Occipital lobe (tissue), 2 donors: ENCODE data around the gene PGF. TPM values are rescaled to one million over a fixed set of nuclear protein-coding genes. Genes with fewer than 3 reads are reported as not detected.
"Not testable (repeated sequence)": the region's sequence is repeated elsewhere in the genome, so short reads cannot be mapped to it uniquely, and the experiment has no call there.

ENCODE experiments used
- DNase-seq: peaks from one replicate; lab custom pipeline; 2025; lab: John Stamatoyannopoulos, UW
- total RNA-seq: library from RNA; depleted of rRNA; stranded (reverse); fragments of >200 nt; gene quantifications from one replicate; pipeline ENCODE4 v1.2.3, GENCODE V29; 2014

Gene PGF
- 2.0 TPM for total RNA-seq

DNA sequence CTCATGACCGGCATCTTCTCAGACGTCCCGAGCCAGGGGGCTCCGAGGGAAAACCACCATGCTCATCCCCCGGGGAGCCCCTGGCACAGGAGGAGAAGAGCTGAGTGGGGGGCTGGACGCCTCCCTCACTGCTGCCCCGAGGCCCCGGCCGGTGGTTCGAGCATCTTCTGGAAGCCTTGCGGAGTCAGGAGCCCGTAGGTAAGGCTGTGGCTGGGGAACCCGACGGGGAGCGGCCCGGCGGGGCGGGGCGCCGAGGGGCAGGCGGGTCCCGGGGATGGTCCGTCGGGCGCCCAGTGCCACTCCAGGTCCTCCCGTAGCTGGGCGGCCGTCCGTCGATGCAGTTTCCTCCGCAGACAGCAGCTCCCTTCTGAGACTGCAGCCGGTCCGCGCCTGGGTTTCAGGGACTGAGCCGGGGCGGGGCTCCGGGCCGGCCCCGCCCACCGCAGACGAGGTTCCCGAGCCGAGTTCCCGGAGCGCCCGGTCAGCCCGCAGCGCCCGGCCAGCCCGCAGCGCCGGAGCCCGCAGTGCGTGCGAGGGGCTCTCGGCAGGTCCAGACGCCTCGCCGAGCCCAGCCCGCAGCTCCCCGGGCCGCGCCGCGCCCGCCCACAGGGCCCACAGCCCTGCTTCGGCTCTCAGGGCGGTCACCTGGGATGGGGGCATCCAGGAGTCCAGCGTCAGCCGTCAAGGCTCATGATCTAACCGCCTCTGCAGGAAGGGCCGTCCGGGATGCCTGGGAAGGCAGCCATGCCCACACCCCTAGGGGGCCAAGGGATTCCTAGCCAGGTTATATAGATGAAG, at the start of gene PGF:
Gene PGF, minus strand, starts transcription at position 369 of the 798 bp plus-strand sequence. Its CDS starts 355 bp downstream, at position 14.
- no peak for DNase-seq

DNA sequence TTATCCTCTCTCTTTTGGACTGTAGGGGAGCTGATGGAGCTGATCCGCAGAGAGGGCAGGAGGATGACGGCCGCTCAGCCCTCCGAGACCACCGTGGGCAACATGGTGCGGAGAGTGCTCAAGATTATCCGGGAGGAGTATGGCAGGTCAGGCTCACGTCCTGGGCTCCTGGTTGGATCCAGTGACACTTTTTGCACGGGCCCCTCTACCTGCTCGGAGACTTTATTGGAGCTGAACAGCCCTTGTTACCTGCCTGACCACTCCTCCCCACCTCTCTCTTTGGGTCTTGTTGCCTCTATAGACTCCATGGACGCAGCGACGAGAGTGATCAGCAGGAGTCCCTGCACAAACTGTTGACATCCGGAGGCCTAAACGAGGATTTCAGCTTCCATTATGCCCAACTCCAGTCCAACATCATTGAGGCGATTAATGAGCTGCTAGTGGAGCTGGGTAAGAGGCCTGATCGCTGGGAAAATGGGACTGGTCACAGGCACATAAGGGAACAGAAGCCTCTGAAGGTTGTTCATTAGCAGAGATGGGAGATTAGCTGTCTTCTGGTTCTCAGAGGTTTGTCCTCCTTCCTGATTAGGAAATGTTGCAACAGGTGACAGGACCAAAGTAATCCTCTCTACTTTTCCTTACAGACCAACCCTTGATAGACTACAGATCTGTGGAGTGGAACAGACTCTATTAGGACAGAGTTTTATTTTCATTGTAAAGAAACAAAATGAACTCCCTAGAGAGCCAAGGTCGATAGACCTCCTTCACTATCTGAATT, 48.0 kb upstream of the PGF start:
- no peak for DNase-seq

- peak; percentile 98 for DNase-seq
Observed at GRCh38 chr14:75002392-75003249, 47.2 kb upstream of the PGF start, which contains the start of gene EIF2B2. EIF2B2 (plus strand) TSS chr14:75002921; CDS start chr14:75002991, 70 bp downstream.

DNA sequence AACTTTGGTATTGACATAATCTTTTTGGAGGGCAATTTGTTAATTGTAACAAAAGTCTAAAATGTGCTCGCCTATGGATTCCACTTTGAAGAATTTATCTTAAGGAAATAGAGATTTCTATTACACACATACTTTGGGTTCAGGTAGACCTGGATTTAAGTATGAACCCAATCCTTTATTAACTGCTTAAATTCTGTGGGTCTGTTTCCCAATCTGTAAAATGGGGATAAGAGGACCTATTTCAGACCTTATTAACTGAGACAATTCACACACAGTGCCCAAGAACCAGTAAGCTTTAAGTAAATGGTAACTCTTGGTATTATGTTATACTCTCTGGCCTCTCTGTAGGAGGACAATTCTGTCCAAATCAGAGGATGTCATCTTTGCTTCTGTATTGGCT, 46.5 kb upstream of the PGF start:
- DNase-seq: no peak

GRCh38 chr14:75001261-75001660, 45.9 kb upstream of the PGF start:
- no peak for DNase-seq

DNA sequence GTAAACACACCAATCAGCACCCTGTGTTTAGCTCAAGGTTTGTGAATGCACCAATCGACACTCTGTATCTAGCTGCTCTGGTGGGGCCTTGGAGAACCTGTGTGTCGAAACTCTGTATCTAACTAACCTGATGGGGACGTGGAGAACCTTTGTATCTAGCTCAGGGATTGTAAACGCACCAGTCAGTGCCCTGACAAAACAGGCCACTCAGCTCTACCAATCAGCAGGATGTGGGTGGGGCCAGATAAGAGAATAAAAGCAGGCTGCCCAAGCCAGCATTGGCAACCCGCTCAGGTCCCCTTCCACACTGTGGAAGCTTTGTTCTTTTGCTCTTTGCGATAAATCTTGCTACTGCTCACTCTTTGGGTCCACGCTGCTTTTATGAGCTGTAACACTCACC, 40.4 kb upstream of the PGF start:
- DNase-seq: not testable (repeated sequence)

GRCh38 chr14:74994182-74994581, 38.8 kb upstream of the PGF start:
- DNase-seq: not testable (repeated sequence)

- no peak for DNase-seq
Observed at GRCh38 chr14:74988993-74989392, 33.6 kb upstream of the PGF start.

DNA sequence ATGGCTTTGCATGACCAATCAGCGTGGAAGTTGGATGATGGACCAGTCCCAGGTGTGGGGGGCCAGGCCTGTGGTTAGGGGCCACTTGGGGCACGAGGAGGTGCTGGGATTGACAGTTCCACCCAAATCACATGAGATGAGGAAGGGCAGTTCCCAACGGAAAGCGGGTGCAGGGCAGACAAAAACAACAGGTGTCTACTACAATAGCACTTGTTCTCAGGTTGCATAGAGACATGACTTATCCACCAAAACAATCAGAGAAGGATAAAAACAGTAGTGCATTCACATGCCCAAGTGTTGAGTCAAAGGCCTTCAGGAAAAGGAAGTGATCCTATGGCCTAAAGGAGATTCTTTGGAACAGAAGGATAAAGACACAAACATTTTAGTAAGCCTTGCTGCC, 32.7 kb upstream of the PGF start:
- DNase-seq: no peak

DNA sequence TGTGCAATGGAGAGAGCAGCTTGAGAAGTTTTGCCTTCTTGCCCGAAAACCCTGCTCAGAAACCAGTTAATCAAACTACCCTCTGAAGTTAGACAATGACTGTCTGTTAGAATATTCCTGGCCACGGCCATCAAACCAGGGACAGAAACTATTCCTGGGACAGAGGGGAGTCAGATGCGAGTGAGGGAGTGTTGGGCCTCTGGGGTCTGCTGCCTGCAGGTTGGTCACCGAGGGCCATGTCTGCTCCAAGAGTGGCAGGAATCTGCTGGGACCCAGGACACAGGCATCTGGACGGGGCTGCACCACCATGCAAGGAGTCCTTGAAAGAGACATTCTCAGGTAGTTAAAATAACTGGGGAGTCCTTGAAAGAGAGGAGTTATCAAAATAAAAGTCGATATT, 30.4 kb upstream of the PGF start:
- no peak for DNase-seq

DNA sequence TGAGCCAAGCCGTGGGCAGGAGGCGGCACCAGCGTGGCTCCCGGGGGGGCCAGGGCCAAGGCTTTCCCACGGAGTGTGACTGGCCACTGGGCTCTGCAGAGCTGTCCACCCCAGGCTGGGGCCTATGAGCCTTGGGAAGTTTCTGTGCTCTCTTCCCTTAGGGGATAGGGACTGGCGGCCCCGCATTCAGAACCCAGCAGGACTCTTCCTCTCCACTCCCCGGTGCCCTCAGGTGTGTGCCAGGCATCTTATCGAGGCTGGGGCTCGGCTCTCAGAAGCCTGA, 29.6 kb upstream of the PGF start:
- no peak for DNase-seq

DNA sequence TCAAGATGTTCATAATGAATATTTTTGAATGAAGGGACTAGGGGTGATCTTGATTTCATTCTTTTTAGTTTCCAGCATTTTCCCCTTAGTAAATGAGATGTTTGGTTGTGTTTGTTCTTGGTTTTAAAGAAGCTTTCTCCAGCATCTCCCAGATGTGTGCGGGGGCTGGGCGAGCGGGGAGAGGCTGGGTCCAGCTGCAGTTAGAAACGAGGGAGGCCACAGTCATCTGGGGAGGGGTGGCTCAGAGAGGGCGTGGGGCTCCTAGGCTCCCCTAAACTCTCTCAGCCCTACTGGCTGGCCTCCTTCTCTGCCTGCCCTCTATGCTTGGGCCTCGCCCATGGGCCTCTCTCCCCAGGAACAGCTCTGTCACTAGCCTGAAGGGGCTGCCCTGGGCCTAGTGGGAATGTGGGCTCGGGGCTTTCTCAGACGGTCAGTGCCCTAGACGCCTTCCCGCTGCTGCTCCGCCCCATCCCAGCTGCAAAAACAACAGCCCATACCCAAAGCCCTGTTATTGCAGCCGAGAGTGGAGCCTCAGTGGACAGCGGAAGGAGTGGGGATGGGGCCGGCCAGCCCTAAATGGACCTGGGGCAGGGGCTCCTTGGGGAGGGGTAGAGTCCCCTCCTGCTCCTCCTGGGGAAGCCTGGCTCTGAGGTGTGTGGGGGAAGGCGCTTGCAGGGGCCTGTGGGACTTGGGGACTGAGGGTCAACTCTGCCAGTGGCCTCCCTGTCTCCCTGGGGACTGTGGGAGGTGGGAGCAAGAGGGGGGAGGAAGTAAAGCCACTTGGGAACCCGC, 29.0 kb upstream of the PGF start:
- no peak for DNase-seq

DNA sequence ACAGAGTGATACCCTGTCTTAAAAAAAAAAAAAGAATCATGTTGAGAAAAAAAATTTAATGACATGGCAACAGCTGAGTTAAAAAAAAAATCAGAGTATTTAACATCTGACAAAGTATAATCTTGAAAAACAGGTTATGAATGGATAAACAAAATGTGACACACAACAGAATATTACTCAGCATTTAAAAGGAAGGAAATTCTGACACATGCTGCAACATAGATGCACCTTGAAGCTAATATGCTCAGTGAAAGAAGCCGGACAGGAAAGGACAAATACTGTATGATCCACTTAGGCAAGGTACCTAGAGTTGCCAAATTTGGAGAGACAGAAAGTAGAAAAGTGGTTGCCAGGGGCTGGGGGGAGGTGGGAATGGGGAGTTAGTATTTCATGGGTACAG, 27.9 kb upstream of the PGF start:
- no peak for DNase-seq

GRCh38 chr14:74982661-74983060, 27.3 kb upstream of the PGF start:
- no peak for DNase-seq

DNA sequence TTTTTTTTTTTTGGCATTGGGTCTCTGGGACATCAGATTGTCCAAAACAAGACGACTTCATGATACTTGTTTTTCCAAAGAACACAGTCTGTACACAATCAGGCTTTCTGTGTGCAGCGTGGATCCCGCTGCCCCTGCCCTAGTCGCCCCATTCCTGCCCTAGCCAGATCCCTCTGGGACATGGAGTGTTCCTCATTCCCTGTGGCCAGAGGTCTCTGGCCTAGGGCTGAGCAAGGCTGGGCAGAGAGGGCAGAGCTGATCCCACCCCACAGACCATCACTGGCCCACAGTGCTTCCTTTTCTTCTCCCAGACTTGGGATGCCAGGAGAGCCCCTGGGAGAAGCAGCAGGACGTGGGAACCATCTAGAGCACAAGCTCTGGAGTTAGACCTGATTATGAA, 26.4 kb upstream of the PGF start:
- DNase-seq: no peak

- DNase-seq: no peak
Observed at GRCh38 chr14:74981462-74981782, 26.0 kb upstream of the PGF start.

DNA sequence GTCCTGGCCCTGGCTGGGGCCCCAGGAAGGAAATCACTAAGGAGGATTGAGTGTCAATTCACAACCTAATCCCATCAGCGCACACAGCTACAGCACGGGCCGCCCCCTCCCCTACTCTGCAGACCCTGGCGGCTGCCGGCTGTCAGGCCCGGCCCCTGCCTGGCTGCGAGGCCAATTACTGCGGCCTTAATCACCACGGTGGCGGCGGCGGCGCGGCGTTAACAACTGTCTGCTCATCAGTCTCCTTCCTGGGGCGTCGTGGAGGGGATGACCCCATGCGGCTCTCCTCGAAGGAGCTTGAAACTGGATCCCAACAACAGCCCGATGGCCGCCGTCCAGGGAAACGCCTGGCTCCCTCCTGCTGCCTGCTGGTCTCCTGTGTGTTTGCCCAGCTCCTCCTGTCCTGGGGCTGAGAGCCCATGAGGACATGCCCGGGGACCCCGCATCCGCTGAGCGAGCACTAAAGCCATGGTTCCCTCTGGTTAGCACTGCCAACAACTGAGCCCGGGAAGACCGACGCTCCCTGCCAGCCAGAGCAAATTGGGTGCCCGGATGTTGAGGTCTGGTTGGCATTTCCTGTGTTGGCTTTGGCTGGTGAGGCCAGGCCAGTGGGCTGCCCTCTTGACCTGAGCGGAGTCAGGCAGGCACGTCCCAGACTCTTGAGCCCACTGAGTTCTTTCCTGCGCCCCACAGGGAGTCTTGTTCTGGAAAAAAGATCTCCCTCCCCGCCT, 25.5 kb upstream of the PGF start:
- no peak for DNase-seq

DNA sequence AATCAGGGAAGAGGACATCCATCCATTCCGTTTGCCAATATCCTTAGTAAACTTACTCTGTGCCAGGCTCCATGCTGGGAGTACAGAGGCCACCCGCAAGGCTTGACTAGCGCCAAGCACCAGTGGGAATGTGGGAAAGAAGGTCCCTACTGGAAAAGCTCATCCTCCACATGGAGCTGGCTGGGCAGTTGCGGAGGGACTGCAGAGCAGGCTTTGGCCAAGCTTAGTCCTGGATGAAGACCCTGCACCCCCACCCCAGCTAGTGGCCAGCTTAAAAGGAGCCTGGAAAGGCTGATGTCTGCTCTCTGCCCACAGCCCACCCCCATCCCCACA, 25.0 kb upstream of the PGF start:
- no peak for DNase-seq

GRCh38 chr14:74979442-74980397, 24.3 kb upstream of the PGF start:
- DNase-seq: no peak

- no peak for DNase-seq
Observed at GRCh38 chr14:74979029-74979428, 23.6 kb upstream of the PGF start.
